Measurements from ENCODE around the gene TRIP13. TPM values are rescaled to one million over a fixed set of nuclear protein-coding genes. Genes with fewer than 3 reads are reported as not detected.

The TRIP13 gene
- total and polyA plus RNA-seq, 10 of the 15 experiments (the other 5 are each of a cell fraction or from before 2014, with no cell fraction given), result 15.1 to 64.9 (median 32.2) TPM

GRCh38 chr5:914174-914573 lies 21.5 kb downstream of the TRIP13 start:
- Histone ChIP-seq H2AFZ (ENCODE audit: control insufficient read depth, low read depth, low read length) (no peak overlapping the region), H3K4me2 (ENCODE audit: control insufficient read depth, insufficient read depth) (no peak overlapping the region), H3K36me3 (ENCODE audit: control insufficient read depth in 2 of 2, insufficient read depth in 2 of 2, low read length in 1 of 2) (peaks cover under 1 to 19% of the 10 kb centered on the region in 2 experiments; a peak in 3 of 4 replicates), H3K9ac (ENCODE audit: control insufficient read depth, insufficient read depth, low read length) (no peak overlapping the region), H3K9me3 (replicated peaks; ENCODE audit: control insufficient read depth, insufficient read depth, low read length) (no peaks in the 10 kb centered on the region), H3K79me2 (ENCODE audit: control insufficient read depth, insufficient read depth, low read length) (no peaks in the 10 kb centered on the region), H3K4me1 (ENCODE audit: control insufficient read depth, insufficient read depth, low read length) (no peaks in the 10 kb centered on the region), H3K27ac (ENCODE audit: control insufficient read depth, insufficient read depth) (no peak overlapping the region), H3K4me3 (no peak overlapping the region), H4K20me1 (ENCODE audit: control insufficient read depth, insufficient read depth) (no peaks in the 10 kb centered on the region), H3K27me3 (replicated peaks in 1 of 2; ENCODE audit: control insufficient read depth in 2 of 2, insufficient read depth in 2 of 2, low read length in 1 of 2) (no peaks in the 10 kb centered on the region)
- ChIA-PET SMC1A (ENCODE audit: uncharacterized antibody, unreplicated experiment) (no interaction called here), POLR2A (no interaction called here), CTCF (interaction anchor here (1.0 kb wide), 1 partner anchor 10 kb away, joined by 3 read pairs; no protein-coding TSS in a partner anchor), RAD21 (ENCODE audit: unreplicated experiment) (no interaction called here)
- no TSS peak for BruUV-seq (replicated peaks)
- ATAC-seq (no peak), FAIRE-seq (no peak), DNase-seq (ENCODE audit: low read depth, low spot score) (no peak)
- WGBS (ENCODE audit: insufficient coverage, insufficient replicate concordance, low lambda C conversion rate, missing lambda C conversion rate), result 80% methylated on average over 14 of the region's 14 CpGs
- intact Hi-C loops (cut with micrococcal nuclease; ENCODE audit: unreplicated experiment) (no loop called here), in situ Hi-C loops (cut with MboI) (loop anchor here (10.0 kb wide), 1 partner anchor 731 kb away; no protein-coding TSS in a partner anchor)
- TF ChIP-seq ZZZ3 (IDR thresholded peaks at IDR 0.05; ENCODE audit: control insufficient read depth, insufficient read length, low read depth) (no peak), ZBTB33 (IDR thresholded peaks at IDR 0.05) (no peak), GABPA (IDR thresholded peaks at IDR 0.05; ENCODE audit: low read depth) (no peak), BCLAF1 (IDR thresholded peaks at IDR 0.05) (no peak), SIN3A (IDR thresholded peaks at IDR 0.05; ENCODE audit: low read depth, low read length) (no peak), ASH2L (IDR thresholded peaks at IDR 0.05; ENCODE audit: borderline replicate concordance, low read depth) (no peak), CBFB (IDR thresholded peaks at IDR 0.05; ENCODE audit: low read depth) (no peak), MEF2A (IDR thresholded peaks at IDR 0.05; ENCODE audit: insufficient read depth, low read depth, low read length) (no peak), REST (IDR thresholded peaks at IDR 0.05; ENCODE audit: low read depth, low read length) (no peak), SMC3 (IDR thresholded peaks at IDR 0.05; ENCODE audit: borderline replicate concordance, low read length) (no peak), NR2C1 (IDR thresholded peaks at IDR 0.05) (no peak), NBN (IDR thresholded peaks at IDR 0.05) (no peak), SPI1 (IDR thresholded peaks at IDR 0.05; ENCODE audit: borderline replicate concordance, insufficient read depth, low read depth, low read length) (no peak), POLR2A (IDR thresholded peaks at IDR 0.05; ENCODE audit: low read depth, low read length) (no peak), SMAD1 (IDR thresholded peaks at IDR 0.05; ENCODE audit: low read depth, partially characterized antibody) (no peak), PBX3 (IDR thresholded peaks at IDR 0.05; ENCODE audit: insufficient replicate concordance, low read depth, low read length) (no peak), NFXL1 (IDR thresholded peaks at IDR 0.05; ENCODE audit: borderline replicate concordance) (no peak)

Measured in GM12878 (cell line).